A172 (cell line): ENCODE results near the gene ZNF524. TPM values are rescaled to one million over a fixed set of nuclear protein-coding genes. Genes with fewer than 3 reads are reported as not detected.

Experiments
- DNase-seq: peaks from one replicate; pipeline ENCODE4 v3.0.0-alpha.2; 2015; ENCODE audit warnings: low spot score
- total RNA-seq: library from RNA; depleted of rRNA; stranded (reverse); fragments of >200 nt; shearing (Covaris generic); gene quantifications from 2 replicates; pipeline ENCODE4 v1.2.3, GENCODE V29; 2014

ZNF524 gene
- total RNA-seq, 1 experiment from 2014 or later = 20.0 TPM

GRCh38 chr19:55602104-55603001 is 2.3 kb downstream of the ZNF524 start:
- DNase-seq = no peak

GRCh38 chr19:55603115-55603514 is 3.0 kb downstream of the ZNF524 start:
- no peak for DNase-seq

- DNase-seq = no peak
Observed at GRCh38 chr19:55603581-55604292, 3.6 kb downstream of the ZNF524 start.

GRCh38 chr19:55605207-55605636 is 5.1 kb downstream of the ZNF524 start:
- peak; percentile 100 for DNase-seq

GRCh38 chr19:55605637-55606470 is 5.8 kb downstream of the ZNF524 start, which contains the start of gene ZNF865:
TSS of gene ZNF865 (plus strand) at chr19:55605647. CDS start at chr19:55613619, 7,972 bp downstream.
- peak; percentile 94 for DNase-seq

- no peak for DNase-seq
Observed at GRCh38 chr19:55606471-55606787, 6.3 kb downstream of the ZNF524 start.

GRCh38 chr19:55606817-55607216 is 6.7 kb downstream of the ZNF524 start:
- DNase-seq = no peak

- no peak for DNase-seq
Observed at GRCh38 chr19:55609326-55609725, 9.2 kb downstream of the ZNF524 start.

- DNase-seq = no peak
Observed at GRCh38 chr19:55611300-55611982, 11.4 kb downstream of the ZNF524 start.

- no peak for DNase-seq
Observed at GRCh38 chr19:55611983-55612645, 12.0 kb downstream of the ZNF524 start.

- no peak for DNase-seq
Observed at GRCh38 chr19:55613396-55613795, 13.3 kb downstream of the ZNF524 start.

- no peak for DNase-seq
Observed at GRCh38 chr19:55613930-55614710, 14.0 kb downstream of the ZNF524 start.

- DNase-seq = no peak
Observed at GRCh38 chr19:55614711-55615542, 14.8 kb downstream of the ZNF524 start.

GRCh38 chr19:55615543-55616394 is 15.7 kb downstream of the ZNF524 start:
- DNase-seq = no peak

- DNase-seq = no peak
Observed at GRCh38 chr19:55616395-55616875, 16.3 kb downstream of the ZNF524 start.

GRCh38 chr19:55617426-55617825 is 17.3 kb downstream of the ZNF524 start:
- DNase-seq = no peak

GRCh38 chr19:55618426-55618825 is 18.3 kb downstream of the ZNF524 start:
- DNase-seq = no peak

GRCh38 chr19:55619286-55619685 is 19.2 kb downstream of the ZNF524 start:
- no peak for DNase-seq
